Endodermal cell (in vitro differentiated cells): Measurements from ENCODE around the gene SLC7A14. TPM values are rescaled to one million over a fixed set of nuclear protein-coding genes. Genes with fewer than 3 reads are reported as not detected.

Source experiments
- DNase-seq: peaks from one replicate; pipeline ENCODE4 v3.0.0-alpha.2; 2017
- H3K27ac ChIP-seq: 2 replicates; pipeline ENCODE4 v1.5.1; 2013; ENCODE audit warnings: mild to moderate bottlenecking, low read depth, low read length, moderate library complexity
- H3K27me3 ChIP-seq: 2 replicates; pipeline ENCODE4 v1.6.1; 2013; ENCODE audit warnings: mild to moderate bottlenecking, low read length, moderate library complexity; ENCODE audit not compliant: insufficient read depth, control insufficient read depth, poor library complexity, severe bottlenecking
- H3K36me3 ChIP-seq: 2 replicates; pipeline ENCODE4 v1.7.0; 2013; ENCODE audit warnings: mild to moderate bottlenecking, low read length, moderate library complexity; ENCODE audit not compliant: control insufficient read depth, insufficient read depth
- H3K4me1 ChIP-seq: one replicate; pipeline ENCODE4 v1.7.0; 2013; ENCODE audit warnings: low read length; ENCODE audit not compliant: control insufficient read depth, insufficient read depth
- H3K4me3 ChIP-seq: 2 replicates; pipeline ENCODE4 v1.5.1; 2013; ENCODE audit warnings: mild to moderate bottlenecking, low read length, moderate library complexity
- H3K9ac ChIP-seq: 2 replicates; pipeline ENCODE4 v1.6.1; 2013; ENCODE audit warnings: mild to moderate bottlenecking, low read length, moderate library complexity; ENCODE audit not compliant: poor library complexity, severe bottlenecking; ENCODE audit errors: extremely low read depth
- H3K9me3 ChIP-seq: 2 replicates; pipeline ENCODE4 v1.6.1; 2013; ENCODE audit warnings: mild to moderate bottlenecking, low read length, moderate library complexity; ENCODE audit not compliant: control insufficient read depth
- H3K27ac Mint-ChIP-seq: 2 replicates; pipeline ENCODE4 v1.8.0; 2020; ENCODE audit warnings: mixed read lengths
- H3K27me3 Mint-ChIP-seq: 2 replicates; pipeline ENCODE4 v1.8.0; 2021; ENCODE audit warnings: mild to moderate bottlenecking, mixed read lengths; ENCODE audit not compliant: insufficient read depth
- H3K36me3 Mint-ChIP-seq: 2 replicates; pipeline ENCODE4 v1.8.0; 2020; ENCODE audit warnings: low read depth, mixed read lengths
- H3K4me1 Mint-ChIP-seq: 2 replicates; pipeline ENCODE4 v1.8.0; 2020; ENCODE audit warnings: mixed read lengths
- H3K4me3 Mint-ChIP-seq: 2 replicates; pipeline ENCODE4 v1.8.0; 2020; ENCODE audit warnings: mild to moderate bottlenecking, moderate library complexity, mixed read lengths
- H3K9me3 Mint-ChIP-seq: 2 replicates; pipeline ENCODE4 v1.8.0; 2020; ENCODE audit warnings: mild to moderate bottlenecking, mixed read lengths
- CTCF ChIP-seq: fragments of 200-600 bp; sonication (generic); conservative IDR thresholded peaks from 2 replicates; pipeline ENCODE4 v1.5.0; 2021; ENCODE audit warnings: antibody characterized with exemption, mild to moderate bottlenecking
- WGBS, 2 experiments: methylation state at CpG; one replicate each; pipeline versions ENCODE4 v1.1.5 to v1.1.7; 2013; ENCODE audit warnings: missing lambda C conversion rate in 2 of 2, mixed read lengths in 1 of 2; ENCODE audit not compliant: insufficient coverage in 1 of 2, insufficient read length in 1 of 2; 5-methylcytosine and 5-hydroxymethylcytosine counted together
- total RNA-seq, 2 donors: library from RNA; stranded (reverse); fragmentation: NEBNext Ultra II Directional in 1 of 2; extraction: Animal tissue kit (Norgen Biotek cat#: 25700) in 1 of 2; gene quantifications; 2 replicates in 1 of 2; 3 replicates in 1 of 2; pipeline ENCODE4 v1.2.1, GENCODE V29; 2021

The SLC7A14 gene
- total RNA-seq, 2 donors from 2014 or later: 0.29 to 0.42 TPM

- 100% methylated on average over 1 of the region's 1 CpG; no CpG with 5 or more reads in 1 of the 2 experiments for WGBS, 2 experiments
Measured at GRCh38 chr3:170599091-170599490, 13.2 kb upstream of the SLC7A14 start.

GRCh38 chr3:170598091-170598502 is 12.2 kb upstream of the SLC7A14 start:
- Mint-ChIP-seq H3K4me1 (peaks cover 20% of the 10 kb centered on the region), H3K27me3 (no peaks in the 10 kb centered on the region)
- no peak for TF ChIP-seq CTCF

More at GRCh38 chr3:170599091-170599490, 13.2 kb upstream of the SLC7A14 start:
- Mint-ChIP-seq H3K4me3 (no peak overlapping the region), H3K27me3 (no peaks in the 10 kb centered on the region), H3K36me3 (no peaks in the 10 kb centered on the region), H3K4me1 (peaks cover 20% of the 10 kb centered on the region), H3K9me3 (peaks cover 4% of the 10 kb centered on the region), H3K27ac (no peak overlapping the region)
- no peaks in the 10 kb centered on the region for H3K27me3 ChIP-seq
- no peaks in the 10 kb centered on the region for H3K9me3 ChIP-seq
- peaks cover 4% of the 10 kb centered on the region for H3K4me1 ChIP-seq
- H3K27ac ChIP-seq: no peak overlapping the region
- TF ChIP-seq CTCF: no peak
- no peak overlapping the region for H3K9ac ChIP-seq
- no peaks in the 10 kb centered on the region for H3K36me3 ChIP-seq
- DNase-seq: no peak
- H3K4me3 ChIP-seq: no peak overlapping the region

GRCh38 chr3:170594528-170594927 is 8.7 kb upstream of the SLC7A14 start:
- TF ChIP-seq CTCF: no peak
- H3K4me1 ChIP-seq: peaks cover 13% of the 10 kb centered on the region
- H3K27me3 ChIP-seq: no peaks in the 10 kb centered on the region
- H3K36me3 Mint-ChIP-seq: no peaks in the 10 kb centered on the region
- H3K4me3 Mint-ChIP-seq: no peak overlapping the region
- H3K9me3 ChIP-seq: no peaks in the 10 kb centered on the region
- no peak for DNase-seq
- no peak overlapping the region for H3K9ac ChIP-seq
- H3K4me1 Mint-ChIP-seq: peaks cover 34% of the 10 kb centered on the region
- no peak overlapping the region for H3K27ac Mint-ChIP-seq
- H3K4me3 ChIP-seq: no peak overlapping the region
- H3K27ac ChIP-seq: no peak overlapping the region
- H3K27me3 Mint-ChIP-seq: peaks cover 2% of the 10 kb centered on the region
- no peaks in the 10 kb centered on the region for H3K36me3 ChIP-seq
- H3K9me3 Mint-ChIP-seq: peaks cover 4% of the 10 kb centered on the region

More at GRCh38 chr3:170598091-170598502, 12.2 kb upstream of the SLC7A14 start:
- H3K27ac ChIP-seq: no peak overlapping the region
- H3K9me3 Mint-ChIP-seq: peaks cover 4% of the 10 kb centered on the region
- H3K36me3 ChIP-seq: no peaks in the 10 kb centered on the region
- H3K27ac Mint-ChIP-seq: no peak overlapping the region
- no peaks in the 10 kb centered on the region for H3K36me3 Mint-ChIP-seq
- H3K4me1 ChIP-seq: peaks cover 4% of the 10 kb centered on the region
- no peaks in the 10 kb centered on the region for H3K9me3 ChIP-seq
- H3K27me3 ChIP-seq: no peaks in the 10 kb centered on the region
- H3K4me3 Mint-ChIP-seq: no peak overlapping the region
- no peak for DNase-seq
- no peak overlapping the region for H3K4me3 ChIP-seq
- no peak overlapping the region for H3K9ac ChIP-seq
